Activated CD8-positive, alpha-beta memory T cell treated with anti-CD3 and anti-CD28 coated beads for 36 hours (primary cell): ENCODE results near the gene PPP6R2. TPM values are rescaled to one million over a fixed set of nuclear protein-coding genes. Genes with fewer than 3 reads are reported as not detected.
"Not testable (repeated sequence)": the region's sequence is repeated elsewhere in the genome, so short reads cannot be mapped to it uniquely, and the experiment has no call there.

Experiments used
- CTCF ChIA-PET: fragments of 350-600 bp; sonication (Branson Sonifier 250); formaldehyde crosslinking; loops from one replicate; lab custom pipeline; 2021; ENCODE audit warnings: antibody characterized with exemption; lab: Charles Lee
- POLR2A ChIA-PET: fragments of 350-600 bp; sonication (Branson Sonifier 250); formaldehyde crosslinking; loops from one replicate; lab custom pipeline; 2021; ENCODE audit warnings: antibody characterized with exemption; lab: Charles Lee
- total RNA-seq, 2 experiments: library from RNA; stranded (reverse); gene quantifications; one replicate each; pipeline ENCODE4 v1.2.3, GENCODE V29; 2021

The PPP6R2 gene
- total RNA-seq, 2 experiments from 2014 or later = 48.4 to 51.1 TPM

GRCh38 chr22:50401907-50402306 lies 58.8 kb downstream of the PPP6R2 start:
- ChIA-PET POLR2A (no interaction called here), CTCF (no interaction called here)

DNA sequence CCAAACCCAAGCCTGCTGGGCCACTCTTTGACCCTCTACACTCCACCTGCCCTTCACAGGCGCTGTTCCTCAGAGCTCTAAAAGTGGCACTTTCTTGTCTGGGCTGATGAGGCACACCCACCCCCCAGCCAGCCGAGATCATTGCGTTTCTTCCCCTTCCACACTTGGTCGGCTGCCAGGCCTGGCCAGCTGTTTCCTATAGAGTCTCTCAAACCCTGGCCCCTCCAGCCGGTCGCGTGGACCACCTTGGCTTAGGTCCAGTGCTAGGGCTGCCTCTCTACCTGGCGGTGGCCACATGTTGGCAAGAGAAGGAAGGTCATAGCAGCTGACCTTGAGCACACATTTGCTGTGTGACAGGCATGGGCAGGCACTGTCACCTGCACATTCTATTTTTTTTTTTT lies 60.6 kb downstream of the PPP6R2 start:
- POLR2A ChIA-PET = interaction anchor here (0.5 kb wide), 1 partner anchor 21 kb away, joined by 5 read pairs; no protein-coding TSS in a partner anchor
- CTCF ChIA-PET = interaction anchor here (0.6 kb wide), 1 partner anchor 62 kb away, joined by 3 read pairs; no protein-coding TSS in a partner anchor

GRCh38 chr22:50406416-50407170 lies 63.5 kb downstream of the PPP6R2 start:
- ChIA-PET POLR2A (interaction anchor here (1.1 kb wide), 1 partner anchor 14 kb away, joined by 3 read pairs; no protein-coding TSS in a partner anchor), CTCF (interaction anchor here (0.6 kb wide), 1 partner anchor 212 kb away, joined by 3 read pairs; no protein-coding TSS in a partner anchor)

DNA sequence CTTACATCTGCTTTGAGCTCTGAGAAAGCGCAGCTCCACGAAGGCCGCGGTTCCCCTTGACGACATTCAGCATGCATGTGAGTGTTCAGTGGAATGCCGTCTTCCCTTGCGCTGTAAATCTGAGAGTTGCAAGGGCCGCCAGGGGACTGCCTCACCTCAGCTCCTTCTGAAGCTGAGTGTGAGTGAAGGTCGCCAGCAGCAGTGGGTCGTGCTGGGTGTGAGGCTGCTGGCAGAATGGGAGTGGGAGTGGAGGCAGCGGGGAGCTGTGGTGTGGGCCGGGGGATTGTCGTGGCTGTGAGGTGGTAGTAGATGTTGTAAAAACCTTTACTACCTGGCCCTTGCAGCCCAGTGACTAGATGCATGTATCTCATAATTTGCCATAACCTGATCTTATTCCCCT lies 65.2 kb downstream of the PPP6R2 start:
- CTCF ChIA-PET = no interaction called here
- POLR2A ChIA-PET = no interaction called here

DNA sequence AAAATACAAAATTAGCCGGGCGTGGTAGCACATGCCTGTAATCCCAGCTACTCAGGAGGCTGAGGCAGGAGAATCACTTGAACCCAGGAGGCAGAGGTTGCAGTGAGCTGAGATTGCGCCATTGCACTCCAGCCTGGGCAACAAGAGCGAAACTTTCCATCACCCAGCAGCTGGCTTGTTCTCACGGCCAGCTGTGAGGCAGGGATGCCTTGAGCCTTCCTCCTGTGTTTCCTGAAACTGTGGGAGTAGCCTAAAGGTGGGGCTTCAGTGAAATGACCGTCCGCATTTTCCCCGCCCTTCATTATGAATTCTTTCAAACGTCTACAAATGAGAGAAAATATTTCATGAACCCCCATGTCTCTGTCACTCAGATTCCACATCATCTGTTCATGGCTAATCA lies 65.8 kb downstream of the PPP6R2 start:
- POLR2A ChIA-PET, CTCF ChIA-PET: not testable (repeated sequence)

DNA sequence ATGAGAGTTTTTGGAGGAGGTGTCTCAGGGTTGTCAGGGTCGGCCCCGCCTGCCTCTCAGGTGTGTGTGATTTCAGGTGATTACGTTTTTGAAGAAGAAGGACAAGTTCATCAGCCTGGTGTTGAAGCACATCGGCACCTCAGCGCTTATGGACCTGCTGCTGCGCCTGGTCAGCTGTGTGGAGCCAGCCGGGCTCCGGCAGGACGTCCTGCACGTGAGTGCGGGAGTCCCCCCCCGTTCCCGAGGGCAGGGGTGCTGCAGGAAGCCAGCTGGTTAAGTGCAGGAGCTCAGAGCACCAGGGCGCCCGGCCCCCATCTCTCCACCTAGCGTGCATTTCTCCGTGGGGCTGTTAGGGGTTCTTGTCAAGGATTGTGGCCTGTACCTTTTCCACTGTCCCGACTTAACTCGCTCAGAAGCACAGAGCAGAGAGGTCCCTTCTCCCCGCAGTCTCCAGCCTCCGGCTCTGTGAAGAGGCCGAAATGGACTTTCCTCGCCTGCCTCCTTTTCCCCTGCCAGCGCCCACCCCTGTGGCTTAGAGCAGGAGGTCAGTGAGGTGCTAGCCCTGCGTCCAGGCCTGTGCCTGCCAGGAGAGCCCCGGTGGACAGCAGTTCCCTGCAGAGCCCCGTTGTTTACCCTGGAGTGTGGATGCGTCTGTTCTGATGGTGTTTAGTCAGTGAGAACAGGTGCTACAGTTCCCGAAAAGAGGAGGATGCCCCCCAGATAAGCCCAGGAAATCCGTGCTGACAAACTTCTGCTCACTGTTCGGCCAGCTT lies 71.5 kb downstream of the PPP6R2 start:
- CTCF ChIA-PET = interaction anchor here (0.6 kb wide), 1 partner anchor 58 kb away, joined by 3 read pairs; no protein-coding TSS in a partner anchor
- POLR2A ChIA-PET = no interaction called here

DNA sequence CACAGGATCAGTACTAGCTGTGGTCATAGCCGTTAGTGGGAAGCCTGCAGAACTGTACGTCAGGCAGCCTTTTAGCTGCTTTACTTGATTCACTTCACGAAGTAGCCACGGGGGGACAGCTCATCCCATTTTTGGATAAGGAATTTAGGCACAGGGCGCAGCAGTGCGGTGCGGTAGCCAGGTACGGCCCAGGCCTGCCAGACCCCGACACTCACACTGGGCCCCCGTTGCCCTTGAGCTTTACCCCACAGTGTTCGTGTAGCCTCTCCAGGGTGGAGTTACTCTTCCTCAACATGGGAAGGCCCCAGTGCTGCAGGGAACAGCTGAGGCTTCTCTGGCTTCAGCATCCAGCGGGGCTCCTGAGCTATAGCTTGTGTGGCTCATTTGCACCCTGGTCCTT lies 72.3 kb downstream of the PPP6R2 start:
- CTCF ChIA-PET = interaction anchor here (0.6 to 0.7 kb wide), 2 partner anchors 59 to 141 kb away, joined by 3 read pairs; no protein-coding TSS in a partner anchor
- POLR2A ChIA-PET = no interaction called here

GRCh38 chr22:50416996-50417395 lies 73.9 kb downstream of the PPP6R2 start:
- ChIA-PET POLR2A (no interaction called here), CTCF (no interaction called here)

DNA sequence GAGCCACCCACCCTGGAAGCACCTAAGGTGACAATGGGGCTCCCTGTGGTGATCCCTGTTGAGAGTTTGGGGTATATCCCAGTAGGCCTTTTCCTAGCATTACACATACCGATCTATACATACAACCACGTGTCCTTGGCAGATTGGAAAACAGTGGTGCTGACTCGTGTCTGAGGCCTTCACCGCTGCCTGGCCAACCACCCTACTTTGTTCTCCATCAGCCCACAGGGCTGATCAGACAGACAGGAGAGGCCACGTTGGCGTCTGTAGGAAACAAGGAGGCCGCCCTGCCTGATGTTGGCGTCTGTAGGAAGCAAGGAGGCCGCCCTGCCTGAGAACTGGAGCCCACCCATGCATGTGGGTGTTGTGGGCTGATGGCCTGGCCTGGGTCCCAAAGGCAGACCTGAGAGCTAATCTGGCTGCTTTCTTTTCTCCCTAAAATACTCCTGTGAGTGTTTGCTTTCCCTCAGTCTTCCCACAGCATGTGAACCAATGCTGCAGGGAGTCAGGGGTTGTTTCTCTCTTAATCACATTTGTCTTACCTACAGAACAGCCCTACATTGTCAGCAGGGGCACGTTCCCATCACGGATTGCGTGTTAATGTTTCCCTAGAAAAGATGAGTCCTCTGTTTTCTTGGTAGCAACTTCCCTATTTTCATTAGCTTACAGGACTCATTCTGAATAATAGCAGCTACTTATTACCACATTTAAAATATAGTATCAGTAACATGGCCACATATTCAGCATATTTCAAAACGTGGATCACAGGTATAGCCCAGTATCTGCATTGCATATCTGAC lies 74.5 kb downstream of the PPP6R2 start:
- POLR2A ChIA-PET = no interaction called here
- CTCF ChIA-PET = interaction anchor here (0.6 to 0.7 kb wide), 2 partner anchors 76 to 202 kb away, joined by 3 to 4 read pairs; no protein-coding TSS in a partner anchor

DNA sequence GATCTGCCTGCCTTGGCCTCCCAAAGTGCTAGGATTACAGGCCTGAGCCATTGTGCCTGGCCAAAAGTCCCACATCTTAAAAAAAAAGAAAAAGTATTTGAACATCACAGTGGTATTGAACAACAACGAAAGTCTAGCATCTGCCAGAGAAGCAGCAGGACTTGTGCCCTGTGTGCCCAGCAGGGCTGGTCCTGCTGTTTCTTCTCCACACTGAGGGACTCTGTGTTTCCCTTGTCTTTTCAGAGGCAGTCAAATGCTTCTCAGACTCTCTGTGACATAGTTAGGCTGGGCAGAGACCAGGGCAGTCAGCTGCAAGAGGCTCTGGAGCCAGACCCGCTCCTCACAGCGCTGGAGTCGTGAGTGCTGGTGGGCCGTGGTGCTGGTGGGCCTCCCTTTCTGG lies 75.5 kb downstream of the PPP6R2 start:
- CTCF ChIA-PET = no interaction called here

DNA sequence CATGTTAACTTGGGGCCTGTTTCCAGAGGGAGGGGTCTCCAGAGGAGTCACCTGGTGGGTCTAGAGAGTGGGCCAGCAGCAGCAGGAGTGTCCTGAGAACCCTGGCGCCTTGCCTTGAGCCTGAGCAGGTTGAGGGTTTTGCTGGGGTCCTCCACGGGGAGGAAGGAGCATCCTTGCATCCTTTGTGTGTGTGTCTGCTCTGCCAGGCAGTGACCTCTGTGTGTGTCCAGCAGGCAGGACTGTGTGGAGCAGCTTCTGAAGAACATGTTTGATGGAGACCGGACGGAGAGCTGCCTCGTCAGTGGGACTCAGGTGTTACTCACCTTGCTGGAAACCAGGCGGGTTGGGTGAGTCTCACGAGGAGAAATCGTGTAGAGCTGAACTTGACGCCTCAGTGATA lies 76.0 kb downstream of the PPP6R2 start:
- ChIA-PET POLR2A (no interaction called here), CTCF (no interaction called here)

More for the DNA sequence above, 75.5 kb downstream of the PPP6R2 start:
- POLR2A ChIA-PET = no interaction called here

DNA sequence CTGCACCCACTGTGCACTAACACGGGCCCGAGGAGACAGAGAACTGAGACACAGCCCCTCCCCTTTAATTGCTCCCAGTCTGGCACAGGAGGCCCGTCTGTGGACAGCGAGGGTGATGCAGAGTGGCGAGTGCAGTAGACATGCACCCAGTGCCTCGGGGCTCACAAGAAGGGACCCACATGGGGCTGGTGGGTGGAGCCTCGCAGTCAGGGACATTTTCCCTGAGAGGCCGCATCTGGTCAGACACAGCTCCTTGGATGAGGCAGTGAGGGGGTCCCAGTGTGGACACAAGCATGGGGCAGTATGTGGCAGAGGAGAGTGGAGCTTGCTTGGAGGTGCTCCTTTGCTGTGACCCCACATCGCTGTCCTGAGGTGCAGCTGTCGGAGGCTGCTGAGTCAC lies 76.9 kb downstream of the PPP6R2 start:
- CTCF ChIA-PET = no interaction called here
- POLR2A ChIA-PET = no interaction called here

DNA sequence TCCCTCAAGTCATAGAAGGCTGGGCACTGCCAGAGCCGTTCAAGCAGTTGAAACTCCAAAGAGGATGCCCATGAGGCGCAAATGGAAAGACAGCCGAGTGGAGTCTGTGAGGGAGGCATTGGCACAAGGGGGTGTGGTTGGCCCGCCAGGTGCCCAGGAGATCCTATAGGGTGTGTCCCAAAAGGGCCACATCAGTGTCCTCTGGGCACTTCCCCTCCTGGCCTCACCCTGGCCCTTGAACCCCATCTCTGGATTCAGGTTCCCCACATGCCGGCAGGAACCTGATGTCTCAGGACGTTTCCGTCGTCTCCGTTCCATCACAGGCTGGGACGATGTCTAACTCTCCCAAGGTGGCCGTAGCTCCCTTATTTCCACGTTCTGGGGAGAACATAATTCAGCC lies 77.5 kb downstream of the PPP6R2 start:
- CTCF ChIA-PET = no interaction called here
- POLR2A ChIA-PET = interaction anchor here (1.1 kb wide), 1 partner anchor 14 kb away, joined by 3 read pairs; no protein-coding TSS in a partner anchor

GRCh38 chr22:50422046-50422445 lies 78.9 kb downstream of the PPP6R2 start:
- POLR2A ChIA-PET = no interaction called here
- CTCF ChIA-PET = no interaction called here

GRCh38 chr22:50422961-50423815 lies 80.1 kb downstream of the PPP6R2 start:
- ChIA-PET CTCF (no interaction called here), POLR2A (interaction anchor here (0.5 kb wide), 1 partner anchor 25 kb away, joined by 6 read pairs; no protein-coding TSS in a partner anchor)

- ChIA-PET POLR2A (interaction anchor here (0.5 kb wide), 1 partner anchor 26 kb away, joined by 6 read pairs; no protein-coding TSS in a partner anchor), CTCF (no interaction called here)
These were observed 80.8 kb downstream of the PPP6R2 start for GRCh38 chr22:50423956-50424355.

DNA sequence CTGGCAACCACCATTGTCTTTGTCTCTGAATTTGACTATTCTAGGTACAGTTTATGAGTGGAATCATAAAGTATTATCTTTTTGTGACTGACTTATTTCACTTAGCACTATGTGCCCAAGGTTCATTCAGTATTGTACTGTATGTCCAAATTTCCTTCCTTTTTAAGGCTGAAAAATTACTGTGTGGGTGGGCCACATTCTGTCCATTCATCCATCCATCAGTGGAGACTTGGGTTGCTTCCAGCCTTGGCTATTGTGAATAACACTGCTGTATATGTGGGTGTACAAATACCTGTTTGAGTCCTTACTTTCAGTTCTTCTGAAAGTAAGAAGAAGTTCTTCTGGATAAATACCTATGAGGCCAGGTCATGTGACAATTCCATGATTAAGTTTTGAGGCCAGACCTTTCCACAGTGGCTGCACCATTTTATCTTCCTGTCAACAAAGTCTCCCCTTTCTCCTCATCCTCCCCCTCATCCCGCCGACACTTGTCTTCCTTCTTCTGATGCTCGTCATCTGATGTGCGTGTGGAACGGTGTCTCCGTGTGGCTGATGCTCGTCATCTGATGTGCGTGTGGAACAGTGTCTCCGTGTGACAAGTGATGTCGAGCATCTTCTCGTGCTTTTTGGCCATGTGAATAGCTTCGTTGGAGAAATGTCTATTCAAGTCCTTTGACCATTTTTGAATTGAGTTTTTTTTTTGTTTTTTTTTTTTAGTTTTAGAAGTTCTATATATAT lies 82.2 kb downstream of the PPP6R2 start:
- POLR2A ChIA-PET = no interaction called here
- CTCF ChIA-PET = no interaction called here
